ENCODE measurements around the gene ASIC5.

The ASIC5 gene

GRCh38 chr4:155879767-155880166 is 13.7 kb upstream of the ASIC5 start:
- no peak for DNase-seq

DNA sequence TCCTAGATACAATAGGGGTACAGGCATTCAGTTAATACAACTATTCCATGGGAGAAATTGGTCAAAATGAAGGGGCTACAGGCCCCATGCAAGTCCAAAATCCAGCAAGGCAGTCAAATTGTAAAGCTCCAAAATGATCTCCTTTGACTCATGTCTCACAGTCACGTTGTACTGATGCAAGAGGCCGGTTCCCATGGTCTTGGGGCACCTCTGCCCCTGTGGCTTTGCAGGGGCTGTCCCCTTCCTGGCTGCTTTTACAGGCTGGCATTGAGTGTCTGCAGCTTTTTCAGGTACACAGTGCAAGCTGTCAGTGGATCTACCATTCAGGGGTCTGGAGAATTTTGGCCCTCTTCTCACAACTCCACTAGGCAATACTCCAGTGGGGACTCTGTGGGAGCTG is 12.5 kb upstream of the ASIC5 start:
- no peak for DNase-seq

- DNase-seq = no peak
Measured at GRCh38 chr4:155877971-155878370, 11.9 kb upstream of the ASIC5 start.

- DNase-seq = no peak
Measured at GRCh38 chr4:155875878-155876277, 9.8 kb upstream of the ASIC5 start.

GRCh38 chr4:155855897-155856296 is 10.2 kb downstream of the ASIC5 start:
- no peak for DNase-seq

GRCh38 chr4:155854582-155855226 is 11.4 kb downstream of the ASIC5 start:
- DNase-seq = no peak

DNA sequence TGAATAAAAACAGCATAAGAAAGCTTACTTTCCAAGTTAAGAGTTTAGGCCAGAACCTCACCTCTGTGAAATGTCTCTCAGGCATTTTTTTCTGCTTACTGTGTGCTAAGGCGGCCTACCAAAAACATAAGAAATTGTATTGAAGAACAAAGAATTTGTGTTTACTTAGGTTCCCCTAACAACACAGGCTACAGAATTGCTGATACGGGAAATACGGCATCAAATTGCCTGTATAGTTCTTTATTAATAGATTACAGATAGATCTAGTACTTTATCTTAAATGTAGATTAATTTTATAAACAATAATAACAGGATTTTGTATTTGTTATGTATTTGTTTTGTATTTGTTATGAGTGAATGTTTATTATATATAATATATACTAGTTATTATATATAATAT is 12.9 kb downstream of the ASIC5 start:
- no peak for DNase-seq

GRCh38 chr4:155849042-155849441 is 17.0 kb downstream of the ASIC5 start:
- DNase-seq = no peak

- DNase-seq = no peak
Measured at GRCh38 chr4:155846929-155847328, 19.1 kb downstream of the ASIC5 start.

GRCh38 chr4:155842080-155842479 is 24.0 kb downstream of the ASIC5 start:
- no peak for DNase-seq

DNA sequence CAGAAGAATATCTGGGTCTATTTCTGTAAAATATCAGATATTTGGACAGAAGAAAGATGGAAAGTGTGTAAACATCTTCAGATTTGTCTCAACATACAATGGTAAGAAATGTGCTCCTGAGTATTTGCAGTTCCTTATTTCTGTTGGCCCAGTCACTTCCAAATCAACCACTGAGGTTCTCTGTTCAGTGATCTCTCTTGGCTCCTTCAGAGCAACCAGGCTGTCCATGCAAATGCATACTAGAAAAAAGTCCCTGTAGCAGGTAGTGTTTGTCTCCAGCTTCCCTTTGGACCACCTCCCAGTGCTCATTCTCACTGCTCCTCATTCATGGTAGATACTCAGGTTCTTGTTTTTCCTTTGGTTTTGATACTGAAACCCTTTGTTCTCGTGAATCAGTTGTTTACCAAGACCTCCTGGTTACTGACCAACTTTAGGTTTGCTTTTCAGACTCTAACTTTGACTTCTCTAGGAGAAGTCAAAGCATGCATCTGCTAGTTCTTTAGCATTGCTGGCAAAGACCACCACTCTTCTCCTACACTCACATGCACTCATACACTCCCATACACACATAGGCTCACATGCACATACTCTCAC is 28.8 kb downstream of the ASIC5 start:
- no peak for DNase-seq

DNA sequence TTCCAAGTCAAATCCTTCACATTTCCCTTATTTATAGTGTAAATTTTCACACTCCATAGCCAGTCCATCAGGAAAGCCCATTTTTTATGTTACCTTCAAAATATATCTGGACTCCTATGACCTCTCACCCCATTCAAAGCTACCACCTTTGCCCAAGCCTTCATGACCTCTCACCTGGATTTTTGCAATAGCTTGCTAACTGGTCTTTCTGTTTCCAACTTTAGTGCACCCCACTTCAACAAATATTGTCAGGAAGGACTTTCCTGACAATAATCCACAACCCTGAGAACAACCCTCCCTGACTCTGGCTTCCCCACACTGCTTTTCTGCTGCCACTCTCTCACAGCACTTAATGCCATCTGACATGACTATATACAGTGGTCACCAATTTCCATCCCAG is 33.4 kb downstream of the ASIC5 start:
- DNase-seq = no peak

- DNase-seq = no peak
Measured at GRCh38 chr4:155828628-155829027, 37.4 kb downstream of the ASIC5 start.

- DNase-seq = no peak
Measured at GRCh38 chr4:155822572-155822971, 43.5 kb downstream of the ASIC5 start.

DNA sequence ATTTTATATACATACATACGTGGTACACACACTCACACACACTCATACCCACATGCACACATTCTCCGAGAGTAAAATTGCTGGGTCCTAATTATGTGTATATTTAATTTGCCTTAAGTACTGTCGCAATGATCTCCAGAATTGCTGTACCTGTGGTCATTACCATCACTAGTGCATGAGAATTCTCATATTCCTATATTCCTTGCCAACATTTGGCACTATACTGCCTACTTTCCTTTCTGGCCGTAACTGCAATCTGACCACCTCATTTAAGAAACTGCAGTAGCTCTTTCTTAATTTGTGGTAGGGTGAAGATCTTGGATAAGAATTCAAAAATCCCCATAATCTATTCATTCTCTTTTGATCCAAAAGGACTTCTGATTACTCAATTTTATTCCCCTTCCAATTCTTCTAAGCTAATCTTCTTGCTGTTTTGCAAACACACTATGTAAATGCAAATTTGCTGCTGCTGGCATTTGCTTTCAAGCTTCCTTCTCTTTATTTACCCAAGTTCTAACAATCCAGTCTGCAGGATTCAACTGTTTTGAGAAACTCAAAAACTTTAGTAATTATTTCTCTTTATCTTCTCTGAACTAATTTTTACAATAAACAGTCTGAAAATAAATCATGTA is 45.1 kb downstream of the ASIC5 start:
- DNase-seq = no peak

GRCh38 chr4:155819066-155819465 is 47.0 kb downstream of the ASIC5 start:
- no peak for DNase-seq

DNA sequence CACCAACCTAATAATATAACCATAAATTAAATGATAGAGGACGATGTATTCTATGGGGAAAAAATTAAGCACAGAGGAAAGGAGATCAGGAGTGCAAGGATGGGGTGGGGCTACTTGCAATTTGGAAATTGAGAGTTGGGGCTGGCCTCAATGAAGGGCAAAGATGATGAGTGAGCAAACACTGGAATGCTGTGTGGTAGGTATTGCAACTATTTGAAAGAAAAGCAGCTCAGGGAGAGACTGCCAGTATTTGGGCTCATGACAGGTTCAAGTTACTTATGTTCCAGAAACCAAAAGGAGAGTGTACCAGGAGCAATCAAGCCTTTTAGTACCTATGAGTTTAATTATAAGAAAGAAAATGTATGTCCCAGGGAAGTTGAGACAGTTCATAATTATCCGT is 47.4 kb downstream of the ASIC5 start:
- no peak for DNase-seq

- no peak for DNase-seq
Measured at GRCh38 chr4:155811083-155811482, 55.0 kb downstream of the ASIC5 start.

DNA sequence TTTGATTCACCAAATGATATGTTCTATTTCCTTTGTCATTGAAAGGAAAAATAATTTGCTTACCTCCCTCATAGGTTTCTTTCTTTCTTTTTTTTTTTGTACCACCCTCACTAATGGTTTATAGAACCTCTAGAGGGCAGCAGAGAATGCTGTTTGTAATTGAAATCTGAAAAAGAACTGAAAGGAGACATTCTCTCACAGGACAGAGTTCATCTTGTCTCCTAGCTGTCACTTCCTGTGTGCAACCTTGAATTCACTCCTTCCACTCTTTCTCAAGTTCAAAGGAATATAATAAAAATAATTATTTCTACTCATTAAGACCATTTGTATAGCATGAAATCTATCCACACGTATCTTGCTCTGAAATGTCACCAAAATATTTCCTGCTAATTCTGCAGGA is 56.2 kb downstream of the ASIC5 start:
- no peak for DNase-seq

DNA sequence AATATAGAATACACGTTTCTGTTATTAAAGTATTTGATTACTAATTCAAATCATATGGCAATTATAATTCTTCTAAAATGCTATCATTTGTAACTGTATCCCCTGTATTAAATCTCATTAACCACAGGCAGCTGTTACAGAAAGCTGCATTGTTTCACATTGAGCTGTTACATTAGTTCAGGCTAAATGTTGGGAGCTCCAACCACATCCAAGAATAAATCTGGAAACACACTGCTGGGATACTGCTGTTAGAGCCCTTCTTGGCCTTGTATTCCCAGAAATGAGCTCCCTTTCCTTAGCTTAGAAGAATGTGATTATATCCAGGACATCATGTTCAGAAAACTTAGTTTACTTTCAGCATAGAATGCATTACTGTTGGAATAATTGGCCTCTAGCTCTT is 59.1 kb downstream of the ASIC5 start:
- no peak for DNase-seq

DNA sequence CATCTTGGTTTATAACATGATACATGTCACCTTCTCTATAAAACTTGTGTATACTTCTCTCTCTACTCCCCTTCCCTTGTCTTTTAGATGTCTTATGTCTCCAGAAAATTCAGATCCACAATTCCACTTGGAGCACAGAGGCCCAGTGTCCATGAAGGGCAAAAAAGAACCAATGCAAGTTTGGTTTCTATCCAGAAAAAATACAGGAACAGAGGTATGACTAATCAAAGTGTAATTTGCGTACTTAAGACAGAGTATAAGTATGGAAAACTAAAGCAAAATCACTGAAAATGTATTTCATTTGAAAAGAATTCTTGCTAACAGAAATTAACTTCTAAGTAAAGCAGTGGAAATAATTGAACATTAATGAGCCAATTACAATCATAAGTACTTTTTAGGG is 61.1 kb downstream of the ASIC5 start:
- DNase-seq = no peak

GRCh38 chr4:155802190-155802959 is 63.7 kb downstream of the ASIC5 start:
- no peak for DNase-seq

DNA sequence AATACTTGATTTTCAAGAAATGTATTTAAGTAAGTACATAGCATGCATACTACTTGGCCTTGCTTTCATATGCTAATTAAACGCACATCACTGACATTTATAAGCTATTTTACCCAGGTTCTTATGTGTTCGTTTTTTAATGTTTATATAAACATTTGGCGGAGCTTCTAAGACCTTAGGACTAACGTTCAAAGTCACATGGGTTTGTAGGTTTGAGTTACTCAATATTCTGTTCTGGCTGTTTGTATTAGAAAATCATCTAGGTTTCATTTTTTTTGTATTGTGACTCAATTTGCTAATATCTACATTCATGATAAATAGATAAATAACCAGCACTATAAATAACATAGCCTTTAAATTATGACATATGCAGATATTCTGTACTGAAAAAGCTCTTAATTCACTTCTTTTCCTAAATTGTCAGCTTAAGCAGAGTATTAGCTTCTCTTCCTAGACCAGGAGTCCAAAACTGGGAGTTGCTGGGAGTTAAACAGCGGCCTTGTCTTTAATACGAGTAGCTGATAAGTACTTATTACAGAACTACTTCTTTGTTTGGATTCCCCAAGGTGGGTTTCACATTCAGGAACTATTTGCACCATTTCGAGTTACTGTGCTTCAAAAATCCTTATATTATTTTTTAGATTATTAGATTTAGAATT is 65.3 kb downstream of the ASIC5 start:
- no peak for DNase-seq

DNA sequence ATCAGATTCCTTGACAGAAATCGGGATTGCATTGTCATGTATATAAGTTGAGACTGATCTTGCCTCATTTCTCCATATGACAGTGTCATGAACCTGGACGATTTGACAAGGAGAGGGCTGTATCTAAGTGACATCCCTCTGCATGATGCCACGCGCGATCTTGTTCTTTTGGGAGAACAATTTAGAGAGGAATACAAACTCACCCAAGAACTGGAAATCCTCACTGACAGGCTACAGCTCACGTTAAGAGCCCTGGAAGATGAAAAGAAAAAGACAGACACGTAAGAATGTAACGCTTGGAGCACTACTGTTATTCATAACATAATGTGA is 66.3 kb downstream of the ASIC5 start:
- no peak for DNase-seq

Measured in activated CD4-positive, CD25-positive, alpha-beta regulatory T cell (primary cell).